Left kidney (tissue), 2 donors: ENCODE measurements around the gene SKAP2. TPM values are rescaled to one million over a fixed set of nuclear protein-coding genes. Genes with fewer than 3 reads are reported as not detected.

Experiments used
- DNase-seq: peaks from one replicate; pipeline ENCODE4 v3.0.0-alpha.2; 2013
- polyA plus RNA-seq: library from polyadenylated mRNA; unstranded; fragments of 120-200 nt; gene quantifications from one replicate; pipeline ENCODE4 v1.2.1, GENCODE V29; 2013; ENCODE audit not compliant: insufficient read length

Gene SKAP2
- polyA plus RNA-seq, 1 donor = 22.4 TPM

DNA sequence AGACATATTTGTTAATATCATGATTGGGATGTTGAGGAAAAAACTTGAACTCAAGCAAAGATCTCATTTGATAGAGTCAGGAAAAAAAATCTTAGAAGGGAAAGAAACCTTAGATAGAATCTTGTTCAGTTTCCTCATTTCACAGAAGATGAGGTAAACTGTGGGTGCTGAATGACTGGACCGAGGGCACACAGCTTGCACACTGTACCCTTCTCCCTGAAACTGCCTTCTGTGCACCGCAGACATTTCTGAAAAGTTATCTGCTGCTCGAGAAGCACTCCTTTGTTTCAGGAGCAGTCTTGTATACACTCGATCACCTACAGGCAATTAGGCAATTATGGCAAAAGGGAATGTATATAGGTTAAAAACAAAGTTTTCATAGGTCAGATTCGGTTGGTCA lies 167.4 kb downstream of the SKAP2 start:
- no peak for DNase-seq

DNA sequence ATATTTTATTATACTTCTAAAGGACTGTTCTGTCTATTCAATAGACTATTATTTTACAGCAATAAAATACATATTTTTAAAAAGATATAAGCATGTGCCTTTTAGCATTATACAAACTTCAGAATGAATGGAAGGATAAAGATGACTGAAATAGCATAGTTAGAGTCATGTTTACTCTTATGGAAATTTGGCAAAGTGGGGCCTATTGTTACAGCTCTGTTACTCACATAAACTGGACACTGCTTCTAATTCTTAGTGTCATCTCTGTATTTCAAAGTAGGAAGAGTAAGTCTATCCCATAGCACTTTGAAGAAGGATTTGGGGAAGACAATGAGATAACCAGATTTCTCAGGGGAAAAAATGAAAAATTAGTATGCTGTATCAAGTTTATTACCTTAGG lies 168.2 kb downstream of the SKAP2 start:
- DNase-seq = no peak

DNA sequence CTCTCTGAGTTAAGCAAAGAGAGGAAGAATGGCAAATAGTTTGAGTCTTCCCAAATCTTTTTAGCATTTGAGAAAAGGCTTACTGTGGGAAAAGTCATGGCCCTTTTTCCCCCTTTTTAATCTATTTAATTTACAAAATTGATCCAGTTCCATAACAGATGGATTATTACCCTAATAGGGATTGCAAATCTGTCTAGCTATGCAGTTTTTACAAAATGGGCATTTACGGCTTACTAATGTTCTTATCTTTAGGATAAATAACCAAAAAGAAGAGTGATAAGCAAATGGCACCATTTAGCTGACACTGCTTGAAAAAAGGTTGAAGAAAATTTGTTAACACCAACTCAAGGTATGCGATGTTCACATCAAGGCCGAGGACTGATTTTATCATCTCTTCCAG lies 169.7 kb downstream of the SKAP2 start:
- no peak for DNase-seq

DNA sequence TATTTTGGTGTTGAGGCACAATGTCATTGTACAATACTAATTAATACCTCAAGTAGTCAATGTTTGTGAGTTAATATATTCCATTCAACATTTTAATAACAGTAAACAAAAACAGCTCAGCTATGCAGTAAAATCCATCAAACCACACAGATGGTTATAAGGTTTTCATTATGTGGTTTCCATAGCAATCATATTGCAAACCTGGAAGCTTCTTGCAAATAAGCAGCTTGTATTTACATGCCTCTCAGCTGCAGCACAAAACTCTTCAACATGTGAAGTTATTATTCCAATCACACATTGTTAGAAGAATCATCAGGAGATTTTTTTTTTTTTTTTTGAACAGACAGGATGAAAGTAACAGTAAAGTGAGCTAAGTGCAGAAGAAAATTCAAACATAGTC lies 170.2 kb downstream of the SKAP2 start:
- DNase-seq = no peak

DNA sequence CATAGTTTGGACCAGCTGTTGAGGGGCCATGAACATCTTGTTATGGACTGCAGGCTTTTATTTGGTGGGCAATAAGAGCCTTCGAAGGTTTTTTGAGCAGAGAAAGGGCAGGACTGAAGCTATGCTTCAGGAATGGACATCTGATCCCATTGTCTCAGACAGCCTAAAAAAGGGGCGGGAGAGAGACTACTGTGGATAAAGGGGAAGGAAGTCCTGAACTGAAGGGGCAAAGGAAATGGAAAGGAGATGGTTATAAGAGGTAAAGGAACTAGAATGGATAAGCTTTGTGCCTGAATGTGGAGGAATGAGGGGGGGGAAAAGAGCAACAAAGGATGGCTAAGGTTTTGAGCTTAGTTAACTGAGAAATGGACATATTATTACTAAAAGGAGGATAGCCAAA lies 172.5 kb downstream of the SKAP2 start:
- DNase-seq = no peak

DNA sequence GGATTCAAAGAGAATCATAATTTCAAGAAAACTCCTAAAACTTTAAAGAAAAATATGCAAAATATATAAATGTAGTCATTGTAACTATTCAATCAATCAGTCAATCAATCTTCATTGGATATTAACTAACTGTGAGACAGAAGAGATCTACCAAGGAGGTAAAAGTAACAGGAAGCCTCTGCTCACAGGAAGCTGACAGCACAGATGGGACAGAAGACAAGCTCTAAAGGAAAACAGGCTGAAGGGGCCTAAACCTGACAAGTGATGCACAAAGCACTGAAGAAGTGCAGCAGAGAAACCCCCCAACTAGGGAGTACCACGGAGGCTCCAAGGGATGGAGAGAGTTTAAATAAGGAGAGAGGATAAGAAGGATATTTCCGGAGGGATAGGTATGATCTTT lies 173.0 kb downstream of the SKAP2 start:
- DNase-seq = no peak

DNA sequence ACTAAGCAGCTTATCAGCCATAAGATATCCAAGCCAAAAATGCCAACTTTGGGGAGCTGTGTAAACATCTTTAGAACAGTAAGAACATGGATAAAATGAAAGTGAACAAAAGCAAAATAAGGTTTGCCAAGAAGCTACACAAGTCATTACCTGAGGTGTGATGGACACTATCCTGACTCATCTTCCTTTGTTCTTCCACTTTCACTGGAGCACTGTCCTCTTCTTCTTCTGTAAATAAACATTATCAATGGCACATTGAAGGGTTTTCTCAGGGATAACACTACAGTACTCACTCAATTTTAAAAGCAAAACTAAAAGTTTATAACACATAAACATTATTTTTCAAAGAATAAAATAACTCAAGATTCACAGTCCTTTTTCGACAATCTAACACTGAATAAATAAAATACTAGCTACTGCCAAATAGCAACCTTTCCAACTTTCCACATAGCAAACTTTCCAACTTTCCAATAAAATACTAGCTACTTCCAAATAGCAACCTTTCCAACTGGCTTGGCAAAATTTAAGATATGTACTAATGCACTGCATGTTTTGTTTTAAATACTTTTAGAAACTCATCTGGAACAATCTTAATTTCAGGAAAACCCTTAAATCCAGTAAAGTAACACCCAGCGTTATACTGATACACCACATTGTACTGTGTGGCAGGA lies 174.1 kb downstream of the SKAP2 start:
- no peak for DNase-seq

DNA sequence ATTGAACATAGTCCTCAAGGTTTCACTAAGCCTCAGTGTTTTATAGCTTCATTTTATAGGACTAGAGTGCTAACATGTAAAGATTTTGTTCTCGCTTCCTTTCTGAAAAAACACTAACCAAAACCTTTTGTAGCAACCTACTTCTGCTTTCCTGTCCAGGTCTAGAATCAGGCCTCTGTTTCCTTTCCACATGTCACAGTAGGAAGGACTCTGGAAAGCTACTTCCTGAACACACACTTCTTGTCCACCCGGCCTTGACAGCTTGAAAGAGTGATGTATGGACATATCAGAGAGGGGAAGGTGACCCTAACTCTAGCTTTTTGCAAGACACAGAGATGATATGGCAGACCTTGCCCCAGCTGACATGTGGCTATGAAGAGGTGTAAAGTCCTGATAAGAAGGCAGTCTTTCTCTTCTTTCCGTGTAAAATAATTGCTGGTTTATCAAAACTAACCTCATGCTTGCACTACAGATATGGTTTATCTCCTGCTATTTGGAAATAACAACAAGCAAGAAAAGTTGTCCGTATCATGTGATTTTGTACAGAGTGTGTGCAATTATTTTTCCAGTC lies 175.4 kb downstream of the SKAP2 start:
- DNase-seq = no peak

DNA sequence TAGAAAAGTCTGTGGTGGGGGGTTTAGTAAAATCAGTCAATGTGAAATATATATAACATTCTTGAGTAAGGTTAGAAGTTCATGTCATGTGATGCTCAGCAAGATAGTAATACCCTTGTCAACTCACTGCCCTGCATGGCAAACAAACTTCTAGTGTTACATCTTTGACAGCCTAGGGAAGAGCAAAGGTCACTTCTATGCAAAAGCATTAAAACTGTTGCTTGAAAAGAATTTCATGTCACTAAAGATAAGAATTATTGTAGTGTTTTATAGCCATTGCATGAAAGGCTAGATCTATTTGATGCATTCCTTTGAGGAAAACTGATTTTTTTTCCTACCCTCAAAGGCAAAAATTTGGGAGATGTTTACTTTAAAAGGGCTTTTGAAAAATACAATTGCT lies 176.0 kb downstream of the SKAP2 start:
- DNase-seq = no peak

DNA sequence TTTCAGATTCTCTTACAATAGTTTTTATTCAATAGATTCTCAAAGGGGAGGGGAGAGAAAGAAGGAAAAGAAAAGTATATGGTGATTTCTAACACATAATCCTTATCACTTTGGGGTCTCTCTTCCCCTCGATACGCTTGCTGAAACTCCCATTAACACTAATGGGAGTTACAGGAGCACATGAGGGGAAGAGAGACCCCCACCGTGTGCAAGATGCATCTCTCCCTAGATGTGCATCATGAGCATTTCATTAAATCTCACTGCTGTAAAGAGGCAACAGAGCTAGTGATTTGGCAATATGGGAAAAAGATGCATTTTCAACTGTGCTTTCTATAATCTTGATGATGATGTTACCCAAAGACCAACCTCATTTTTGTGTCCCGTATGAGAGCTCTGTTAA lies 177.4 kb downstream of the SKAP2 start:
- DNase-seq = no peak

DNA sequence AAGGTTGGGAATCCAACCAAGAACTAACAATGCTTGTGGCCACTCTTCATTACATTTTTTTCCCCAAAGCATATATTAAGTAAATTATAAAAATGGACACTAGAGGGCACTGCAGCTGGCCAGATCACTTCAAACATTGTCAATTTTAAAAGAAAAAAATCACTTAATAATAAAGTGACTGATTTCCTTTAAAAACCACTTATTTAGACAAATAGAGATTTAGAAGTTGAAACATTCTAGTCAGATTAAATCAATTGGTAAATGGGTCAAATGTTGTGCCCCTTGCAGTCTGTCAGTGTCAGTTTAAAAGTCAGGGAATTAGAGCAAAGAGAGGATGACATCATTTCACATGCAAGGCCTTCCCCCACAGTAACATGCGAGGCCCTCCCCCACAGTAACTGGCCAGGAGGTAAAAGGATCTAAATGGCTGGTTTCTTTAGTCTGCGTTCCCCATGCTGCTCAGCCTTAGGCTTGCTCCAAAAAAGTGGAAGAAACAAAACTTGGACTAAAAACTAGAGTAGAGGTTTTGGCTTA lies 177.9 kb downstream of the SKAP2 start:
- DNase-seq = peak; percentile 78

DNA sequence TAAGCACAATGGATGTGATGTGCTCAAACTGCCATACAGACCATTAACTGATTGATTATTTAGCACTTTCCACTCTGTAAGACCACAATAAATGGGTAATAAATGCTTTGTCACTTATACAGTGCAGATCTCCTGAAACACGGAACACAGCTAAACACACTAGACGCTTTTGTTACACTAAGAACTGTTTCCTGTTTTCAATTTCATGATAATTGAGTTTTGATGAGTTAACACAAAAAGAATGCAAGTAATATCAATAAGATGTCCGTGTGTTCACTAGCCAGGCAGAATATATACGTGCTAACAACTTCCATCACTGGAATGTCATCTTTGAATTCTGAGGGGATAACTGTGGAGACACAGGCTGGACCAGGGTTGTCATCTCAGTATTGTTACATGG lies 178.8 kb downstream of the SKAP2 start:
- no peak for DNase-seq

DNA sequence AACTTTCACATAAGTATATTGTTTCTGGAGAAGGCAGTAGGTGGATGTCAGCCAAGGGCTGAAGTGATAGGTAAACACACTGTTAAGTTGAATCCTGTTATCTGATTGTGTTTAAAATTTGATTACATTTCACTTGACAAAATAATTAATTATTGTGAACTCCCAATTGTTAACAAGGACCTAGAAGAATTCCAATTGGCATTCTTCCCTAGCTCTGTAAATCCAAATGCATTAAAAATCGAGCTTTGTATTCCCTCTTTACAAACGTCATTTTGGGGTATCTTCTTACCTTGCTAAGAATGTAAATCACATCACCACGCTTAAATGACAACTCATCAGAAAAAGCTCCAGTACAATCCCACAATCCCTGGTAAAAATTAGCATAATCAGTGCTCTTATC lies 179.9 kb downstream of the SKAP2 start:
- DNase-seq = no peak

DNA sequence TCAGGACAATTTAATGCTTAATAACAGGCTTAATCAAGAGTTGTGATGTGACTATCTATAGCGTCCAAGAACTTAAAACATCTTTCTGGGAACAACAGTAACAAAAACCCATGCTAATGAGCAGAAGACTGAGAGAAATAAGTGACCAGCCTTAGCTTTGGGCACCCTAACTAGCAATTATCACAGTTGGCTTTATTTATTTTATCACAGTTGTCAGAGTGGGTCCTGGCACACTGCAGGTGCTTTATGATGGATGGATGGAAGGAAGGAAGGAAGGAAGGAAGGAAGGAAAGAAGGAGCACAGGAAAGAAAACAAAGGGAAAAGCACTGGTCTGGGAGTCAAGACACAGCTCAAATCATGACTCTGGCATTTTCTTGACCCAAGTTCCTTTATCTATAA lies 181.1 kb downstream of the SKAP2 start:
- DNase-seq = no peak

DNA sequence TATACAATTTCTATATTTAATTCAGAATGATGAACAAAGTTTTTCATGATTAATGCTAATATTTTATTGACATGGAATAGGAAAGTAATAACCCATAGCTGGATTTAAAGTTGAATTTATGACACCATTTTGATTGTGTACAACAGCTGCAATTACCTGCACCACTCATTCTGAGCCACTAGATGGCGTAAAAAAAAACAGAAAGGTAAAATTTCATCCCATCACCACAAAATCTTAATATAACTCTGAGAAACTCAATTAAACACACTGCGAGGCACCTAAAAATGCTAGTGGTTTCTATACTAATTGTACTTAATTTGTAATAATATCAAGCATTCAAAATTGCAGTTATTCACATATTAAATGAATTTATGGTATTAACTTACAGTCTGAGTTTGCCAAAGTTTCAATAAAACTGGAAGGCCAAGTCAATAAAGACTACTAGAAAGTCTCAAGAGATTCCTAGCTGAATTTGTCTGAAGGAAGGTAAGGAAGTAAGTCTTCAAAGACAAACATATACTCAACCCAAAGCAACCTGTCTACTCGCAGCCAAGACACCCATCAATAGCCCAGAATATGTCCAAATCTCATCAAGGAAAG lies 182.5 kb downstream of the SKAP2 start:
- peak; percentile 55 for DNase-seq

DNA sequence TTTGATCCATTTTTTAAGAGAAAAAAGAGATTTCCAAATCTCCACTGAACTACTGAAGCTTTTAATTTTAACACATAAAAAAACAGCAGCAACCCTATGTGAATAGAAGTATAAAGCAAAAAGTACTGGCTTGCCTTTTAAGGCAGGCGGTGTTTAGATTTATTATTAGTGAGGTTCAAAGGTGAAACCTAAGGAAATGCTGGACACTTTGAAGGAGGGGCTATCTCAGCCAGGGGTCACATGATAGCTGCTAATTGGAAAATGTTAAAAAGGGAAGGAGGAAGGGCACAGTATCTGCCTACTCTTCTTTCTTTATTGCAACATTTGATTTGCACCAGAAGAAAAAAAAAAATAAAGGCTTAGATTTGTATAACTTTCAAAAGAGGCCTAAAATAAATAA lies 183.8 kb downstream of the SKAP2 start:
- DNase-seq = no peak

DNA sequence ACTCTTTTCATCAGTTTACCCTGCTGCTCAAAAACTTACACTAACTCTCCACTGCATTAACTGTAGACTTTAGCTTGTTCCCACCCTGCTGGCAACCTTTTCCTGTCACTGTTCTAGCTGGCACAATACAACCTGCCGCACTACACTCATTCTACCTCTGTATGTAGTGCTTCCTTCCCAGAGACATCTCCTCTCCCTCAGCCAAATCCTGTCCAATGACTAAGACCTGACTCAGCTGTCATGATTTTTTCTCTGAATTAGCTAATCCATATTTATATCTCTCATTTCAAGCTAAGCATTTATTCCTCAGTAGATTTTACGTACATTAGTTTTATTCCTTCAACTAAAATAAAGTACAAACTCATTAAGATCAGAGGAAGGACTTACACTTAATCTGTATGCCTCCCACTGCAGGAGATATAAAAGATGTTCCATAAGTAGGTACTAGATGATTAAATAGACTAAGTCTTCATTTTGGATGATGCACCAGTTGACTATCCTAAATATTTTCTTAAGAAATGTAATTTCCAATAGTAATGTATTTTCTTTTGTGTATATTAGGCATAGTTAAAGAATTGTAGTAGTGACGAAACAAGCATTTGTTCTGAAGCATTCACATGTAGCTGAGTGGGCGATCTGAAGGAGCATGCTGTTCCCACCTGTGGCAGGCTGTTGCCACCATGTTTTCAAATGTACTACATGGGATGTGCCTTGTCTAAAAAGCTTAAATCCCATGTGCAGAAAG lies 189.1 kb downstream of the SKAP2 start:
- no peak for DNase-seq

DNA sequence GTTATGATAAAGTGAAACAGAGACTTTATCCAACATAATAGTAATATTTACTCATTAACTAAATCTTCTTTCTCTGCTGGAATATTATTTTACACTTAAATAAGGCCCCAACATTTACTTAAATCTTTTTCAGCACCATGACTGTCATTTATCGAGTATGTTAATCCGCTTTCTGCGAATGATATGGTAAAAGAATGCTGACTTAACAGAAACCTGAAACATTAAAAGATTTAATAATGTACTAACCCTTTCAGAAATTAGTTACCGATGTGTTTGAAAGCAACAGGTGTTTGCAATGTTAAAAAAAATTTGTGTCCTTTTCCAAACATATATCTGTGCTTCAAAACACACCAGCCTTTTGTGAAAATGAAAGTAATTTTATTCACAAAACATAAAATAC lies 190.5 kb downstream of the SKAP2 start:
- DNase-seq = no peak

DNA sequence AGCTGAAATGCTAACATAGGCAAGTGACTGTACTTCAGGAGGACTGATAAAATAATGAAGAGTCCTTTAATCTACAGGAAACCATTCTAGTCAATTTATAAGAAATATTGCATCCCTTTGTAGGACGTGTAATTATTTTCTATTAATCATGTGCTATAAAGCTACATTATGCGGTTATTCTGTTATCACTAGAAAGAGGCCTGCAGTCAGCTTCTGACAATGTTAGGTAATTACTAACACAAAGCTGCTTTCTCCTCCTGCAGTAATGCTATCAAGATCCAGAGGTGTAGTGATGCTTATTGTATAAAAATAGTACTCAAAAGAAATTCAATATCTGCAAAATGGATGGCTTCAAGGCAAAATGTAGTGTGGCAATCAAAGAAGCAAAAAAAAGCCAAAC lies 191.1 kb downstream of the SKAP2 start:
- DNase-seq = no peak

DNA sequence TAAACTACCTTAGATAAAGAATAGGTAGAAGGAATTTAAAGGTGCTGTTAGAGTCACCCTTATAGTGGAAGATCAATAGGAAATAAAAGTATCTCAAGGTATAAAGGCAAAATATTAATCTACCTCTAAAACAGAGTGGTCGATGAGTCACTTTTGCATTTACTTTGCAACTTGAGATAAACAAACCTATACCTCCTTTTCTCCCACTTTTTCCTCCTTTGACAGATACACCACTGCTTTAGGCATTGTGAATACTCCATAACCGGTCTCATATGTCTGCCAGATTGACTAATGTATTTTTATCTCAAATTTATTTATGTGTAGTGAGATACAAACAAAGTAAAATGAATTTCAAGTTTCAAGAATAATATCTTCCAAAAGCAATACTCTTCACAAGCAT lies 193.5 kb downstream of the SKAP2 start:
- no peak for DNase-seq

DNA sequence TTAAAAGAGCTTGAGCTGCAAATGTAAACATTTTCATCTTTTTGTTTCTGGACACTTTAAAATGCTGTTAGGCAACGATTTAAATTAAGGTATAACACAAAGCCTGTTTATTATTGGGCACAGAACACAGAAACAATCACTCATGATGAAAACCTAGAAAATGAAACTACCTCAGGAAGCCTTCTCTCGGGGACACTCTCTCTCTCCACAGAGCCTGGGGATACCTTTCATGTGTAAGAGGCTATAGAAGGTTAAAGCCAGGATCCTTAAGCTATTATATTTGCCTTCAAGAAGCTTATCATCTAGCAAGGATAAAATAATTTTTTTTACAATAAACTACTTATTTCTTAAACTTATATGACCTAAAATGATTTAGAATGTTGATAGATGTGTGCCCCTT lies 194.1 kb downstream of the SKAP2 start:
- no peak for DNase-seq

DNA sequence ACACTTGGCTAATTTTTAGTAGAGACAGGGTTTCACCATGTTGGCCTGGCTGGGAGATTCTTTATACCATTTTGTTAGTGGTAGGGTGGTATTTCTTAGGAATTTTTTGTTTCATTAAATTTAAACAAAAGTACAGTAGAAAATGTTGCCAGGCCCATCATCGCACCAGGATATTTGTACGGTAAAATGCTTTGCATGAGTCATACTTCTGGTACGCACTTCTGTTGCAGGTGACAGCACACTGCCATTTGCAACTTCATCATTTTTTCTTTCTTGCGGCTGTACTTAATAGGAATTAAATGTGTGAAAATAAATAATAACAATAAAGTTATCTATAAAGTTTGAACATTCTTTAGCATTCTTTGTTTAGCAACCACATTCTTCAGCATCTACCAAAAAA lies 195.6 kb downstream of the SKAP2 start:
- DNase-seq = no peak

DNA sequence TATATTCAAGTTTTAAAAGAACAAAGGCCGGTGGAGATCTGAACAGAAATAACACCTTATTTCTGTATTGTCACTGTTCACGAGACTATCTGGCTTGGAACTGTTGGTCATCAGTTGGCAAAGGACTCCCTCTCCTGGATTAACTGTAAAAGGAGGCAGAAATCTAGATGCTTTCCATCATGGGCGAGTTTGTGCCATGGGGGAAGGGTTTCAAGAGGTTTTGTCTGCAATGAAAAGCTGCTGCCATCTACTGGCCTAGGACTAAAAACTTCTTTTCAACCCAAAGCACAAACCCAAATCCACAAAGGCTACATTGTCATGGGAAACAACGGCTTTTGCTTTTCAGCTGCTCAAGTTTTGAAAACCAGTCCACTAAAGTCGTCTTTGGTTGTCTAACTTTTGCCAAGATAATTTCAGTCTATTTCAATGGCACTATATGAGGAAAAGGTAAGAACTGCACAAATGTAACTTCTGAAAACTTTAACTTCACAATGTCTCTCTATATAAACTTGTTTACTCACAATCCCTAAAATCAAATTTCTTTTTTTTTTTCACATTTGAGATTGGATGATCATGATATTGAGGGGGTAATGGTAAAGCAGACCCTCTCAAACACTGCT lies 196.8 kb downstream of the SKAP2 start:
- peak; percentile 97 for DNase-seq
